Measurements from ENCODE around the gene LIN37. TPM values are rescaled to one million over a fixed set of nuclear protein-coding genes. Genes with fewer than 3 reads are reported as not detected.
A peak's percentile ranks its signal among the peaks of the same experiment; 100 is the strongest.

Gene LIN37
- total and polyA plus RNA-seq, 8 donors, result 1.7 to 44.0 (median 4.5) TPM

DNA sequence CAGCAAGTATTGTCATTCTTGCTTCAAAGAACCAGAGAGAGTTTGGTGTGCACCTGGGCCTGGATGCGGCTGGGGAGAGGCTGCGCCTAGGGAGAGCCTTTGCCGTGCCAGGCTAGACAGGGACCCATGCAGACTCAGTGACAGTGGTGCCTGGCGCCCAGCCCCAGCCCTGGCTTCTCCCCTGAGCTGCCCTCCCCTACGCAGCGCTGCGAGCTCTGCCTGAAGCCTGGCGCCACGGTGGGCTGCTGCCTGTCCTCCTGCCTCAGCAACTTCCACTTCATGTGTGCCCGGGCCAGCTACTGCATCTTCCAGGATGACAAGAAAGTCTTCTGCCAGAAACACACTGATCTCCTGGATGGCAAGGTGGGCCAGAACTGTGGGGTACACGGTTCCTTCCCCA lies 18.6 kb upstream of the LIN37 start:
- 94 to 96% methylated on average over 11 of the region's 11 CpGs for WGBS, 2 donors
- peaks cover 11 to 78% (median 63%) of the 10 kb centered on the region in 3 donors for H3K36me3 ChIP-seq
- no peak for ATAC-seq
- DNase-seq, result peak in 1 of 6 donors; percentile 67
- no peak overlapping the region for H3K27ac ChIP-seq
- TF ChIP-seq, protein P1, sequence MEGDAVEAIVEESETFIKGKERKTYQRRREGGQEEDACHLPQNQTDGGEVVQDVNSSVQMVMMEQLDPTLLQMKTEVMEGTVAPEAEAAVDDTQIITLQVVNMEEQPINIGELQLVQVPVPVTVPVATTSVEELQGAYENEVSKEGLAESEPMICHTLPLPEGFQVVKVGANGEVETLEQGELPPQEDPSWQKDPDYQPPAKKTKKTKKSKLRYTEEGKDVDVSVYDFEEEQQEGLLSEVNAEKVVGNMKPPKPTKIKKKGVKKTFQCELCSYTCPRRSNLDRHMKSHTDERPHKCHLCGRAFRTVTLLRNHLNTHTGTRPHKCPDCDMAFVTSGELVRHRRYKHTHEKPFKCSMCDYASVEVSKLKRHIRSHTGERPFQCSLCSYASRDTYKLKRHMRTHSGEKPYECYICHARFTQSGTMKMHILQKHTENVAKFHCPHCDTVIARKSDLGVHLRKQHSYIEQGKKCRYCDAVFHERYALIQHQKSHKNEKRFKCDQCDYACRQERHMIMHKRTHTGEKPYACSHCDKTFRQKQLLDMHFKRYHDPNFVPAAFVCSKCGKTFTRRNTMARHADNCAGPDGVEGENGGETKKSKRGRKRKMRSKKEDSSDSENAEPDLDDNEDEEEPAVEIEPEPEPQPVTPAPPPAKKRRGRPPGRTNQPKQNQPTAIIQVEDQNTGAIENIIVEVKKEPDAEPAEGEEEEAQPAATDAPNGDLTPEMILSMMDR (IDR thresholded peaks at IDR 0.05), result no peak
- no peaks in the 10 kb centered on the region for H3K27me3 ChIP-seq
- no peak for FAIRE-seq
- no peaks in the 10 kb centered on the region for H3K4me1 ChIP-seq
- H3K4me3 ChIP-seq, result no peak overlapping the region
- H3K9me3 ChIP-seq, result no peaks in the 10 kb centered on the region
- intact Hi-C loops (cut with DNase I), result loop anchor here in 1 of 3 donors (10.0 kb wide), 1 partner anchor 185 kb away; the partner anchor contains the start of gene TMEM147

DNA sequence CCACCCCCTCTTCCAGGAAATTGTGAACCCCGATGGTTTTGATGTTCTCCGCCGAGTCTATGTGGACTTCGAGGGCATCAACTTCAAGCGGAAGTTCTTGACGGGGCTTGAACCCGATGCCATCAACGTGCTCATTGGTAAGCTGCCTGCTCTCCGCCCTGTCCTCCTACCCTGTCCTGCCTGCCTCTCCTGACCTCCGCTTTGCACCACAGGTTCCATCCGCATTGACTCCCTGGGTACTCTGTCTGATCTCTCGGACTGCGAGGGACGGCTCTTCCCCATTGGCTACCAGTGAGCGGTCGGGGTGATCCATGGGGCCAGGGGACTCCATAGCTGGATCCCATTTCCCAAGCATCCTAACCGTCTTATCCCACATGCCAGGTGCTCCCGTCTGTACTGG lies 18.1 kb upstream of the LIN37 start:
- intact Hi-C loops (cut with DNase I), result no loop called here
- 94 to 95% methylated on average over 18 of the region's 18 CpGs for WGBS, 2 donors
- DNase-seq (no peak), FAIRE-seq (no peak), ATAC-seq (no peak)
- Histone ChIP-seq H3K4me3 (no peak overlapping the region), H3K9me3 (no peaks in the 10 kb centered on the region), H3K27me3 (no peaks in the 10 kb centered on the region), H3K36me3 (peaks cover 11 to 73% (median 58%) of the 10 kb centered on the region in 3 donors), H3K4me1 (no peaks in the 10 kb centered on the region), H3K27ac (no peak overlapping the region)
- TF ChIP-seq, protein P1 (IDR thresholded peaks at IDR 0.05), result no peak

- intact Hi-C loops (cut with DNase I), result no loop called here
- H3K4me1 ChIP-seq, result no peaks in the 10 kb centered on the region
- H3K27ac ChIP-seq, result no peak overlapping the region
- H3K9me3 ChIP-seq, result no peaks in the 10 kb centered on the region
- H3K36me3 ChIP-seq, result peaks cover 11 to 62% (median 49%) of the 10 kb centered on the region in 3 donors
- TF ChIP-seq, protein P1 (IDR thresholded peaks at IDR 0.05), result no peak
- ATAC-seq (no peak), FAIRE-seq (no peak), DNase-seq (peak in 1 of 6 donors; percentile 55)
- no peak overlapping the region for H3K4me3 ChIP-seq
- H3K27me3 ChIP-seq, result no peaks in the 10 kb centered on the region
- WGBS, 2 donors, result 89 to 90% methylated on average over 9 of the region's 9 CpGs
Observed at GRCh38 chr19:35731353-35731752, 17.0 kb upstream of the LIN37 start.

DNA sequence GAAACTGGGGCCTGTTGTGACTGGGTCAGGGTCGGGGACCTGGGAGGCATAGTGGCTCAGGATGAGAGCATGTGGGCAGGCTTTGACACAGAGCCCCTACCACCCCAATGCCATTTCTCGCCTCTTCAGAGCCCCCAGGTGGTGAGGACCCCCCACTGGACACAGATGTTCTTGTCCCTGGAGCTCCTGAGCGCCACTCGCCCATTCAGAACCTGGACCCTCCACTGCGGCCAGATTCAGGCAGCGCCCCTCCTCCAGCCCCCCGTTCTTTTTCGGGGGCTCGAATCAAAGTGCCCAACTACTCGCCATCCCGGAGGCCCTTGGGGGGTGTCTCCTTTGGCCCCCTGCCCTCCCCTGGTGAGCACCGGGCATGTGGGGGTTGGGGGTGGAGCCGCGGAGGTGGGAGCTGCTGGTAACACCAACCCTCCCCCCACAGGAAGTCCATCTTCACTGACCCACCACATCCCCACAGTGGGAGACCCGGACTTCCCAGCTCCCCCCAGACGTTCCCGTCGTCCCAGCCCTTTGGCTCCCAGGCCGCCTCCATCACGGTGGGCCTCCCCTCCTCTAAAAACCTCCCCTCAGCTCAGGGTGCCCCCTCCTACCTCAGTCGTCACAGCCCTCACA lies 16.5 kb upstream of the LIN37 start:
- DNase-seq (peak in 2 of 6 donors; percentile 30 to 60), ATAC-seq (no peak), FAIRE-seq (no peak)
- Histone ChIP-seq H3K4me1 (no peaks in the 10 kb centered on the region), H3K36me3 (peaks cover 10 to 62% (median 44%) of the 10 kb centered on the region in 3 donors), H3K9me3 (no peaks in the 10 kb centered on the region), H3K27me3 (no peaks in the 10 kb centered on the region), H3K27ac (no peak overlapping the region), H3K4me3 (no peak overlapping the region)
- WGBS, 2 donors, result 90 to 92% methylated on average over 17 to 21 of the region's 21 CpGs
- TF ChIP-seq, protein P1 (IDR thresholded peaks at IDR 0.05), result no peak
- intact Hi-C loops (cut with DNase I), result no loop called here

DNA sequence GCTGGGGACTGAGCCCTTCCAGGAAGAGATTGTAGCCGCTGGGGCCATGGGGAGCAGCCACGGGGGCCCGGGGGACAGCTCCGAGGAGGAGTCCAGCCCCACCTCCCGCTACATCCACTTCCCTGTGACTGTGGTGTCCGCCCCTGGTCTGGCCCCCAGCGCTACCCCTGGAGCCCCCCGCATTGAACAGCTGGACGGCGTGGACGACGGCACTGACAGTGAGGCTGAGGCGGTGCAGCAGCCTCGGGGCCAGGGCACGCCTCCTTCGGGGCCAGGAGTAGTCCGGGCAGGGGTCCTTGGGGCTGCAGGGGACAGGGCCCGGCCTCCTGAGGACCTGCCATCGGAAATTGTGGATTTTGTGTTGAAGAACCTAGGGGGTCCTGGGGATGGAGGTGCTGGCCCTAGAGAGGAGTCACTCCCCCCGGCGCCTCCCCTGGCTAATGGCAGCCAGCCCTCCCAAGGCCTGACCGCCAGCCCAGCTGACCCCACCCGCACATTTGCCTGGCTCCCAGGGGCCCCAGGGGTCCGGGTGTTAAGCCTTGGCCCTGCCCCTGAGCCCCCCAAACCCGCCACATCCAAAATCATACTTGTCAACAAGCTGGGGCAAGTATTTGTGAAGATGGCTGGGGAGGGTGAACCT lies 15.7 kb upstream of the LIN37 start:
- intact Hi-C loops (cut with DNase I), result no loop called here
- 92% methylated on average over 25 of the region's 25 CpGs for WGBS, 2 donors
- Histone ChIP-seq H3K27me3 (no peaks in the 10 kb centered on the region), H3K36me3 (peaks cover 4 to 57% (median 36%) of the 10 kb centered on the region in 3 donors), H3K4me1 (no peaks in the 10 kb centered on the region), H3K9me3 (no peaks in the 10 kb centered on the region), H3K27ac (no peak overlapping the region), H3K4me3 (no peak overlapping the region)
- TF ChIP-seq, protein P1 (IDR thresholded peaks at IDR 0.05), result no peak
- FAIRE-seq (no peak), DNase-seq (peak in 1 of 6 donors; percentile 34), ATAC-seq (no peak)
